HepG2 (cell line): Measurements from ENCODE around the gene NOS2. TPM values are rescaled to one million over a fixed set of nuclear protein-coding genes. Genes with fewer than 3 reads are reported as not detected.
"Not testable (repeated sequence)": the region's sequence is repeated elsewhere in the genome, so short reads cannot be mapped to it uniquely, and the experiment has no call there.

ENCODE experiments used
- ATAC-seq: fragments of 200-7000 bp; cut with Tn5 transposase; 3 replicates; pipeline ENCODE4 v1.9.1; 2020; ENCODE audit warnings: mild to moderate bottlenecking, moderate library complexity
- BruUV-seq: library from RNA; stranded (reverse); fragments of 400-500 nt; replicated peaks from 2 replicates; lab custom pipeline; 2021; lab: Mats Ljungman, UMichigan
- CTCF ChIA-PET: fragments of 300-600 bp; formaldehyde crosslinking; extraction: SDS; loops from one replicate; lab custom pipeline; 2021; ENCODE audit warnings: low total read pairs, inconsistent platforms, low intra/inter-chr PET ratio; lab: Yijun Ruan, JAX
- POLR2A ChIA-PET: fragments of 350-600 bp; sonication (Branson Sonifier 250); formaldehyde crosslinking; loops from one replicate; lab custom pipeline; 2020; ENCODE audit warnings: antibody characterized with exemption, inconsistent platforms; lab: Yijun Ruan, JAX
- DNase-seq: peaks from one replicate; pipeline ENCODE4 v3.0.0-alpha.2; 2015; ENCODE audit warnings: low spot score
- FAIRE-seq: peaks from 3 replicates; lab custom pipeline; 2011; peaks lifted over from hg19 to GRCh38; lab: Jason Lieb, UNC
- H2AFZ ChIP-seq: one replicate; pipeline ENCODE4 v1.6.1; 2011; ENCODE audit warnings: low read length, inconsistent platforms
- H3K27ac ChIP-seq: fragments of 300-600 bp; 3 replicates; pipeline ENCODE4 v1.8.0; 2011; ENCODE audit warnings: mixed run types, mild to moderate bottlenecking, mixed read lengths, low read length, inconsistent platforms; ENCODE audit not compliant: insufficient read depth; ENCODE audit errors: extremely low read length
- H3K27me3 ChIP-seq, 2 experiments: fragments of 200-600 bp in 1 of 2; 2 replicates in 1 of 2; 3 replicates in 1 of 2; pipeline versions ENCODE4 v1.6.0 to v1.8.0; 2011; ENCODE audit warnings: low read length in 2 of 2, mild to moderate bottlenecking in 2 of 2, moderate library complexity in 2 of 2, inconsistent platforms in 1 of 2; ENCODE audit not compliant: insufficient read depth in 2 of 2, control insufficient read depth in 1 of 2
- H3K36me3 ChIP-seq, 2 experiments: fragments of 200-600 bp in 1 of 2; replicated peaks in 1 of 2; 2 replicates in 1 of 2; 3 replicates in 1 of 2; pipeline versions ENCODE4 v1.5.1 to v1.8.0; 2011; ENCODE audit warnings: low read length in 2 of 2, inconsistent platforms in 1 of 2; ENCODE audit not compliant: insufficient read depth in 2 of 2, control insufficient read depth in 1 of 2
- H3K4me1 ChIP-seq: 2 replicates; pipeline ENCODE4 v1.5.1; 2012; ENCODE audit warnings: low read length, inconsistent platforms; ENCODE audit not compliant: insufficient read depth
- H3K4me2 ChIP-seq: 2 replicates; pipeline ENCODE4 v1.6.0; 2011; ENCODE audit warnings: low read depth, low read length, inconsistent platforms
- H3K4me3 ChIP-seq, 3 experiments: fragments of 200-600 bp in 1 of 3; sonication (generic), shearing (Covaris generic) in 1 of 3; replicated peaks in 1 of 3; 2 replicates each; pipeline ENCODE4 v1.5.1; 2011 to 2016; ENCODE audit warnings: low read length in 3 of 3, inconsistent platforms in 2 of 3, low read depth in 2 of 3, mild to moderate bottlenecking in 2 of 3, control low read depth in 1 of 3, mixed read lengths in 1 of 3; ENCODE audit not compliant: insufficient read depth in 1 of 3
- H3K79me2 ChIP-seq: one replicate; pipeline ENCODE4 v1.6.1; 2011; ENCODE audit warnings: low read length, inconsistent platforms; ENCODE audit not compliant: insufficient read depth
- H3K9ac ChIP-seq: 2 replicates; pipeline ENCODE4 v1.6.0; 2011; ENCODE audit warnings: mild to moderate bottlenecking, low read depth, low read length, inconsistent platforms; ENCODE audit not compliant: insufficient read depth
- H3K9me3 ChIP-seq: 2 replicates; pipeline ENCODE4 v1.5.1; 2012; ENCODE audit warnings: mild to moderate bottlenecking, low read length
- H4K20me1 ChIP-seq: 2 replicates; pipeline ENCODE4 v1.6.0; 2011; ENCODE audit warnings: inconsistent platforms, mild to moderate bottlenecking, low read length, moderate library complexity; ENCODE audit not compliant: insufficient read depth
- CBFB ChIP-seq: sonication (generic); formaldehyde crosslinking; IDR thresholded peaks from 2 replicates; pipeline ENCODE4 v1.4.0; 2020; ENCODE audit warnings: missing genetic modification reagents
- ELF4 ChIP-seq: sonication (generic); formaldehyde crosslinking; IDR thresholded peaks from 2 replicates; pipeline ENCODE4 v1.5.0; 2020; ENCODE audit warnings: missing genetic modification reagents, mild to moderate bottlenecking, moderate library complexity, borderline replicate concordance
- GATA4 ChIP-seq: sonication (generic); IDR thresholded peaks from 2 replicates; pipeline ENCODE4 v1.6.1; 2016; ENCODE audit warnings: antibody characterized with exemption, low read depth, borderline replicate concordance
- HNRNPUL1 ChIP-seq: fragments of 200-400 bp; formaldehyde crosslinking; IDR thresholded peaks from 2 replicates; pipeline ENCODE4 v1.6.1; 2017; ENCODE audit warnings: low read depth, mild to moderate bottlenecking, low read length, moderate library complexity
- MAF1 ChIP-seq: sonication (generic); formaldehyde crosslinking; IDR thresholded peaks from 2 replicates; pipeline ENCODE4 v1.5.0; 2020; ENCODE audit warnings: missing genetic modification reagents, borderline replicate concordance
- TGIF2 ChIP-seq: IDR thresholded peaks from 2 replicates; pipeline ENCODE4 v1.6.1; 2016; ENCODE audit warnings: control low read depth, missing compliant biosample characterization
- TMF1 ChIP-seq: sonication (generic); formaldehyde crosslinking; IDR thresholded peaks from 2 replicates; pipeline ENCODE4 v1.8.1; 2022; ENCODE audit warnings: low read depth, missing genetic modification reagents
- YY1 ChIP-seq: IDR thresholded peaks from 2 replicates; pipeline ENCODE4 v1.6.1; 2011; ENCODE audit warnings: low read length, low read depth, moderate library complexity, mild to moderate bottlenecking; ENCODE audit not compliant: insufficient read depth, insufficient replicate concordance
- ZBTB20 ChIP-seq: sonication (generic); formaldehyde crosslinking; IDR thresholded peaks from 2 replicates; pipeline ENCODE4 v1.8.1; 2023; ENCODE audit warnings: missing genetic modification reagents, low read depth, mild to moderate bottlenecking, borderline replicate concordance
- ZFP36L2 ChIP-seq: sonication (generic); formaldehyde crosslinking; IDR thresholded peaks from 2 replicates; pipeline ENCODE4 v1.4.0; 2020; ENCODE audit warnings: missing genetic modification reagents
- ZNF335 ChIP-seq: sonication (generic); formaldehyde crosslinking; IDR thresholded peaks from 2 replicates; pipeline ENCODE4 v1.4.0; 2020; ENCODE audit warnings: missing genetic modification reagents
- ZNF670 ChIP-seq: sonication (generic); formaldehyde crosslinking; IDR thresholded peaks from 2 replicates; pipeline ENCODE4 v1.8.0; 2022; ENCODE audit warnings: mild to moderate bottlenecking, missing genetic modification reagents, borderline replicate concordance
- WGBS: methylation state at CpG from one replicate; pipeline ENCODE4 v1.1.6; 2017; ENCODE audit warnings: low lambda C conversion rate; 5-methylcytosine and 5-hydroxymethylcytosine counted together
- in situ Hi-C: cut with HindIII; loops from 2 replicates; pipeline ENCODE4 v1.10.0; 2017; ENCODE audit warnings: low pct_unique_long_range_greater_than_20kb; ENCODE audit not compliant: extremely low pct_ligation_motif_present
- intact Hi-C: fragments of 100-400 bp; cut with micrococcal nuclease; formaldehyde crosslinking; loops from one replicate; pipeline ENCODE4 v1.10.0; 2022; ENCODE audit not compliant: unreplicated experiment
- polyA plus RNA-seq, 8 experiments: library from polyadenylated mRNA; depleted of rRNA in 3 of 8; stranded (reverse) in 7 of 8; unstranded in 1 of 8; fragments of >200 nt; fragmentation: Illumina TruSeq in 4 of 8; extraction: Trizol in 4 of 8; gene quantifications; 2 replicates each; pipeline versions ENCODE4 v1.2.1 to v1.2.3, GENCODE V29; 2011 to 2016; ENCODE audit warnings: low read depth in 4 of 8, missing spikeins in 1 of 8, mixed read lengths in 1 of 8; ENCODE audit not compliant: insufficient read depth in 1 of 8
- total RNA-seq, 5 experiments: library from RNA; depleted of rRNA; stranded (reverse); fragments of >200 nt; fragmentation: Illumina TruSeq; extraction: Trizol; gene quantifications; 2 replicates each; pipeline ENCODE4 v1.2.3, GENCODE V29; 2016; ENCODE audit warnings: low read depth in 1 of 5
- TF ChIP-seq, protein P1 (sequence below): sonication (generic); formaldehyde crosslinking; IDR thresholded peaks from 2 replicates; pipeline ENCODE4 v1.4.0; 2020; ENCODE audit warnings: missing genetic modification reagents, borderline replicate concordance

The NOS2 gene
- total and polyA plus RNA-seq, 2 of the 13 experiments (the other 11 are each of a cell fraction or from before 2014, with no cell fraction given): 0.02 TPM; not detected in 1

DNA sequence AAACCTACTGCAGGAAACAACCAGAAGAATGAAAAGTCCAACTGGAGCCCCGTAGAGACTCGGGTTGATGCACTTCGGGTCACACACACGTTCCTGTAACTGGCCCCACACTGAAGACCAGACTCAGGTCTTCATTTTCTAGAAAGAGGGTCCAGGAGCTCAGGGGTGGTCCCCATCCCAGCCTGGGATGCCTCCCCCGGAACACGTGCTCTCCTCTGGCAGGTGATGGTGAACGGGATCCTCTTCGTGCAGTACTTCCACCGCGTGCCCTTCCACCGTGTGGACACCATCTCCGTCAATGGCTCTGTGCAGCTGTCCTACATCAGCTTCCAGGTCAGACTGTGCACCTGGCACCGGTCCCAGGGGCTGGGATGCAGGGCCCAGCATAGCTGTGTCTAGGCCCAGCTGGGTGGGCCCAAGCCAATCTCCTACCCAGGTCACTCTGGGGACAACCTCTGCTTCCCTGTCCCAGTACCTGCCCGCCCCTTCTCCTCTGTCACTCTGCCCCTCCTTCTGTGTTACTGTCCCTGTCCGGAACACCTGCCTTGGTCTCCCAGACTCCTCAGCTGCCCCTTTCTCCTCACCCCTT is 50.7 kb downstream of the NOS2 start:
- H3K9ac ChIP-seq, H2AFZ ChIP-seq, H3K36me3 ChIP-seq, H4K20me1 ChIP-seq, intact Hi-C loops, CTCF ChIA-PET, H3K9me3 ChIP-seq, H3K4me2 ChIP-seq, H3K27me3 ChIP-seq, BruUV-seq, H3K27ac ChIP-seq, ATAC-seq, H3K79me2 ChIP-seq, H3K4me3 ChIP-seq, FAIRE-seq, POLR2A ChIA-PET, DNase-seq, in situ Hi-C loops, H3K4me1 ChIP-seq: not testable (repeated sequence)
- 50% methylated on average over 10 of the region's 15 CpGs for WGBS

DNA sequence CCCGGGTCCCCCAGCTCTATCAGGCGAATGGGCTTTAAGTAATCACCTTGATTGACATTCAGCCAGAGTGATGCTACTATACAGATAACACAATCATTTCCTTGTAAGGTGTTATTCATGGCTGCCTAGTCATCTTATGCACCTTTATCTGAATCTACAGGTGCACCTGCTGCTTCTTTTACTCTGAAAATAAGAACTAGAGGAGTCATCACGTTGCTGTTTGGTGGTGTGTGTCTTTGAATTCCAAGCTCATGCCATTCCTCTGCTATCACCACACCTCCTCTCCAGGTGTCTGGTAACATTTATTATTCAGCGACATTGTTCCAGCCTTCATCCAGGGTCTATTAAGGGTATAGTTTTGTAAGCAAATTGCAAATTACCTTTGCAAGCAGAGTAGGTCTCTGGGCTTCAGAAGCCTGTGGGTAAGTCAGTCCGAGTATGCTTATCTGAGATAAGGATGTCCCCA is 51.9 kb downstream of the NOS2 start:
- H3K4me1 ChIP-seq: no peaks in the 10 kb centered on the region
- no peak overlapping the region for H2AFZ ChIP-seq
- H3K27ac ChIP-seq: no peak overlapping the region
- H3K4me3 ChIP-seq: no peak overlapping the region
- no peaks in the 10 kb centered on the region for H3K79me2 ChIP-seq
- ATAC-seq: no peak
- no peak for FAIRE-seq
- no peak for TF ChIP-seq ZBTB20 (CRISPR knock-in tag)
- TF ChIP-seq ZNF335 (CRISPR knock-in tag): no peak
- TF ChIP-seq, protein P1, sequence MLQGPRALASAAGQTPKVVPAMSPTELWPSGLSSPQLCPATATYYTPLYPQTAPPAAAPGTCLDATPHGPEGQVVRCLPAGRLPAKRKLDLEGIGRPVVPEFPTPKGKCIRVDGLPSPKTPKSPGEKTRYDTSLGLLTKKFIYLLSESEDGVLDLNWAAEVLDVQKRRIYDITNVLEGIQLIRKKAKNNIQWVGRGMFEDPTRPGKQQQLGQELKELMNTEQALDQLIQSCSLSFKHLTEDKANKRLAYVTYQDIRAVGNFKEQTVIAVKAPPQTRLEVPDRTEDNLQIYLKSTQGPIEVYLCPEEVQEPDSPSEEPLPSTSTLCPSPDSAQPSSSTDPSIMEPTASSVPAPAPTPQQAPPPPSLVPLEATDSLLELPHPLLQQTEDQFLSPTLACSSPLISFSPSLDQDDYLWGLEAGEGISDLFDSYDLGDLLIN (CRISPR knock-in tag): no peak
- TF ChIP-seq MAF1 (CRISPR knock-in tag): no peak
- no peak for TF ChIP-seq TGIF2 (CRISPR knock-in tag)
- TF ChIP-seq HNRNPUL1: no peak
- no peak for TF ChIP-seq TMF1
- no peak for TF ChIP-seq ELF4 (CRISPR knock-in tag)
- TF ChIP-seq ZFP36L2 (CRISPR knock-in tag): no peak
- no peak for TF ChIP-seq YY1
- no peak for TF ChIP-seq ZNF670 (CRISPR knock-in tag)
- TF ChIP-seq GATA4: no peak
- TF ChIP-seq CBFB (CRISPR knock-in tag): no peak
- no peak overlapping the region for H3K9ac ChIP-seq
- H4K20me1 ChIP-seq: no peaks in the 10 kb centered on the region
- DNase-seq: no peak
- H3K27me3 ChIP-seq: no peaks in the 10 kb centered on the region; a peak in 2 of 5 replicates
- ChIA-PET POLR2A (no interaction called here), CTCF (no interaction called here)
- H3K4me2 ChIP-seq: no peak overlapping the region
- H3K9me3 ChIP-seq: no peaks in the 10 kb centered on the region
- in situ Hi-C loops (no loop called here), intact Hi-C loops (no loop called here)
- no peaks in the 10 kb centered on the region for H3K36me3 ChIP-seq
- WGBS: 28% methylated on average over 3 of the region's 5 CpGs
- BruUV-seq: no TSS peak
